ENCODE data around the gene FBXW7.

Gene FBXW7

DNA sequence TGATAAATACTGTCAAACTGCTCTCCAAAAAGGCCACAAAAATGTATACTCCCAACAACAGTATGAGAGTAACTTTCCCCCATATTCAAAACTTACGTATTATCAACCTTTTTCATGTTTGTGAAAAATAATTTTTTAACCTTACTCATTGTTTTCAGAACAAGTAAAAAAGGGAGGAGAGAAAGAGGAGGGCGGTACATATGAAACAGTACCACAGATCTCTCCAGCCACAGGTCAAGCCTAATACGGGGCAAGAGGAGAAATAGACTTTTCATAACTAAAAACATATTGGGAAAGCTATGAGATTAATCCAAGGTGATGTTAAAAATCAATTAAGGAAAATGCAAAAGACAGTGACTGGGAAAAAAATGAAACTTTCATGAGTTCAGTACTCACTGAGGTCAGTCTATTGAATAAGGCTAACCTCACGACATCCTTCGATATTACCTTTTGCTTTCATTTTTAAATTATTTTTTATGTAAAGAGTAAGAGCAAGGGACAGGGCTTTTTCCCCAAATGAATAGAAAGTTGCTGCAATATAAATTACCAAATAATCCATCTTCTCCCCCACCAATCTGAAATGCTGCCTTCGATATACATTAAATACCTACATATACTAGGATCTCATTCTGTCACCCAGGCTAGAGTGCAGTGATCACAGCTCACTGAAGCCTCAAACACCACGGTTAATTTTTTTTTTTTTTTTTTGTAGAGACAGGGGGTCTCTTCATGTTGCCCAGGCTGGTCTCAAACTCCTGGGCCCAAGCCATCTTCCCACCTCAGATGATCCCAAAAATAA, 25.3 kb downstream of the FBXW7 start:
- no peak for DNase-seq (ENCODE audit: low spot score)

DNA sequence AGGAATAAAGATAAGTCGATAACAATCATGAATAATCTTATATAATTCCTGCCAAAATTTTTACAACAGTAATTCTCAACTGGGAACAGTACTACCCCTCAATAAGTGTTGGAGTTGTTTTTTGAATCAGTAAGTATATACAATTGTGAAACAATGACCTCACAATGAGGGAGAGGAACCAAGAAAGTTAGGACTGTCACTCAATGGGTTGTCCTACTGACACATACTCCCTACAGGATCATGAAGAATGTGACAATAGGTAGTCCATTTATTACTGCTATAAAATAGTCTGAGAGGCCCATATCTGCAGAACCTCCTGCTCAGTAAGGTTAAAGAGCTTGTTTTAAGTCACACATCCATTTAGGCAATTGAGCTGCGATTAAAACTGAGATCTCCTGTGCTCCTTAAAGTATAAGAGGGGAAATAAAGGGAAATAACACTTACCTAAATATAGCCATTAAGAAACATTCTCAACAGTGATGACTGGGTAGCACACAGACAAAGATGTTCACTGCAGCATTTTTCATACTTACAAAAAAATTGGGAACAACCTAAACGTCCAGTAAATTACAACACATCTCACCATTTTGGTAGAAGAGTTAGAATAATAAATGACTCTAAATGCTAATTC, 26.2 kb downstream of the FBXW7 start:
- no peak for DNase-seq (ENCODE audit: low spot score)

DNA sequence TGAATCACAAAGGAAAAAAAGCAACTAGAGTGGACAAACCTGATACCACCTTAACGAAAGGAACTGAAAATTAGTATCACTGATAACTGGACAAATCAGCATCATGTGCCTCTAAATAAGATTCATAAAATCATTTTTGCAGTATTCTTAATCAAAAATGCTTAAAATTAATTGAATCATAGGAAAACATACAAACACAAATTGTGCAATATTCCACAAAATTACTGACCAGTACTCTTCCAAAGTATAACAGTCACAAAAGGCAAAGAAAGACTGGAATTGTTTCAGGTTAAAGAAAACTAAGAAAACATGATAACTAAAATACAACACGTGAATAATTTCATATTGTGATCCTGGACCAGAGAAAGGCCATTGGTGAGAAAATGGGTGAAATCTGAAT, 27.1 kb downstream of the FBXW7 start:
- no peak for DNase-seq (ENCODE audit: low spot score)

DNA sequence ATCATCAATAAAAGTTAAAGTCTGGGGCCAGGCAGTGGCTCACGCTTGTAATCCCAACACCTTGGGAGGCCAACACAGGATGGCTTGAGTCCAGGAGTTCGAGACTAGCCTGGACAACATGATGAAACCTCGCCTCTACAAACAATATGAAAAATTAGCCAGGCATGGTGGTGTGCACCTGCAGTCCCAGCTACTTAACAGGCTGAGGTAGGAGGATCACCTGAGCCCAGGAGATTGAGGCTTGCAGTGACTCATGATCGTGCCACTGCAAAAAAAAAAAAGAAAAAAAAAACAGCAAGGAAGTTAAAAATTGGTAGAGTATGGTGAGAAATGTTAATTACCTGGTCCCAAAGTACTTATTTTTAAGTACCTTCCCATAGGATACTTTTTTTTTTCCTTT, 27.5 kb downstream of the FBXW7 start:
- DNase-seq (ENCODE audit: low spot score), result no peak

DNA sequence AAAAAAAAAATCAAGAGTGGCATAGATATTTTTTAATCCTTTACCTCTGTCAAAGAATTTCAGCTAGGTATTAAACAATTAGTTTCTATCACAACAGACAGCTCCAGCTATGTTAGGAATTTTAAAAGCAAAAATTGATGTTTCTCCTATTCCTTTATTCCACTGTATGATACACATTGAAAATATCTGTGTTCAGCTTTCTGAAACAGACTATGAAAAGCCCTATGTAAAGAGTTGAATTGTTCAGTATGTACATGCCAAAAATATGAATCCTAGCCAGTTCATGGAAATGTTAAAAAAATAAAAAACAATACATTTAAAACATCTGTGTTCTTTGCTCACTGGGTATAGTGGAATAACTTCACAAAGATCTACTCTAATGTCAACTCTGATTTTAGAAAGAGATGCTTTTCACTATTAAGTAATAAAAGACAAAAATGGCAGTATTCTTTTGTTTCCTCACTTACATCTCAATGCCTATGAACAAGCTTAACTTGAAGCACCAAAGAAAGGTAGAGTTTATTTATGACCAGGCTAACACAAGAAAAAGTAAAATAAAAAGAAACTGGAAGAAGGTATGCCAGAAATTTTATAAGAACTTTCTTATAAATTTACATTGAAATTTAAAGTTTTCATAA, 32.1 kb downstream of the FBXW7 start:
- no peak for DNase-seq (ENCODE audit: low spot score)

DNA sequence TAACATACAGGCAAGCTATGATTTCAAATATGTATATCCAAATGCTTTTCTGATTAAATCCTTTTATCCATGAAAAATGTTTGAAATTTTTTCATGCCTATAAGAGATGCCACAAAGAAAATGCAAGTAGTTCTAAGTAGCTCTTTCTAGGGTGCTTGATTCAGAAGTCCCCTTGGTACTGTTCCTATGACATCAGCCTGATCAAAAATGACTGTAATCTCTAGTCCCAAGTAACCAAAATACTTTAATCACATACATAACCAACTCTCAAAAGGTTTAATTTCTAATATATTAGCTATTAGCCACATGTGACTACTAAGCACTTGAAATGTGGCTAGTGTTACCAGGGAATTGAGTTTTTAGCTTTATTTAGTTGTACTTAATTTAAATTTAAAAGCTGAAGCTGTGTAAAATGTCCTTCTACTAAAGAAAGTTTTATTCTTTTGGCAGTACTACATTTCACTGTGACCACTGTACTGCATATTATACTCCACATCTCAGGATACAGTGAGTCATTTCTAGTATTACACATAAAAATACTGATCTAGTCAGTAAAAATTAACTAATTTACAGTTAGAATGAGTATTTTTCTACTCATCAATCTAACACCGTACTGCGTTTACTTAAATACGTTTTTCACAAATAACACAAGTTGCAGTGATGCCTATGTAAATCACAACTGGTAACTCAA, 33.9 kb downstream of the FBXW7 start:
- DNase-seq (ENCODE audit: low spot score), result no peak

DNA sequence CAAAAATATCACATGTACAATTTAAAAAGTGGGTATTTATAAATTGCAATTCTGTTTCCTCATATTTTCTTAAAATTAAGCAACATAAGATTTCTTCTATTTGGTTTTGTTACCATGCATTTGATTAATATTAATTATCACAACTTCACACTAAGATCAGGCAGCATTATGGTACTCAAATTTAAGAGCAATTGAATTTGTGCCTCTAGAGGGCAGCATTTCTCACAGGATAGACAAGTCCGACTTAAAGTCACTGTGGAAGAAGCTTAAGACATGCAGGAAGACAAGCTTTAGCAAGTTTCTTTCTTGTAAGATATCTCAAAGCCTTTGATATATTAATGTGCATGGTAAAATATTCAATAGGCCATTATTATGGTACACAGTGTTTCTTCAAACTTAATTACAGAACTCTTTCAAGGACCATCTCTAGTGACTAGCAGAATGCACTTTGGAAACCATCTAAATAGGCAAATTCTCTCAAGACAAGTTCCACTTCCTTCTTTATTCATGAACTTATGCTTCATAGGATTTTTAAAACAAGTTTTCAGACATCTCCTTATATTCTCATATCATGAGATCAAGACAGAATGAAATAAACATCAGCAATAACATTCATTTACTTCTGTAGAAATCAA, 35.0 kb downstream of the FBXW7 start:
- DNase-seq (ENCODE audit: low spot score), result peak; percentile 81

DNA sequence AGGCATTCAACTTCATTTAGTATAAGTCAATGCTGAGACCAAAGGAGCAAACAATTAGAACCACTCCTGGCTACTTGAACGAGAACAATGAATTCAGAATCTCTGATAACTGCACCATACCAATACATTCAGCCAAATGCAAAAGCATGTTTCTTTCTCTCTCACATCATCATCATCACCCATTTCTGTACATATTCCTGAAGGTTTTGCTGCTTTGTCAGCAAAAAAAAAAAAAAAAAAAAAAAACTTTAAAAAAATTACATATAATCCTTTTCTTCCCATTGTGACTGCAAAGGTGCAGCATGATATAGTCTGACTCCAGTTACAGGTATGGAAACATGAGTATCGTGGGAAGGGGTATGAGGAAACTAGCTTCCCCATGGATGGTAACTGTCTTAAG, 35.6 kb downstream of the FBXW7 start:
- DNase-seq (ENCODE audit: low spot score), result no peak

DNA sequence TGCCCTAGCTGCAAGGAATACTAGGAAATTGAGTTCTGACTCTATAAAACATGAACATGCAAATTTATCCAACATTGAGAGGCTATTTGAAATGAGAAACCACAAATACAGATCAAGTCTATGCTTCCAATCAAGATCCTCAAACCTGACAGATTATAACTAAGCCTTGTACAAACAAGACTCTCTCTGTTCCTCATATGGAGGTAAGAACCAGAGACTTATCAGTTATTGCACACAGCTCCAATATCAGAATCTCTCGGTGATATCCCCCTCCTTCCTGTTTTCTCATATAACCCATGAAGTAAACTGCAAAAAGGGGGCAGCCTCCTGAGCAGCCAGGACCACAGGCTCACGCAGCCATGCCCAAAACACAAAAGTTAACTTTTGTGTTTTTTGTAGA, 36.5 kb downstream of the FBXW7 start:
- DNase-seq (ENCODE audit: low spot score), result no peak

DNA sequence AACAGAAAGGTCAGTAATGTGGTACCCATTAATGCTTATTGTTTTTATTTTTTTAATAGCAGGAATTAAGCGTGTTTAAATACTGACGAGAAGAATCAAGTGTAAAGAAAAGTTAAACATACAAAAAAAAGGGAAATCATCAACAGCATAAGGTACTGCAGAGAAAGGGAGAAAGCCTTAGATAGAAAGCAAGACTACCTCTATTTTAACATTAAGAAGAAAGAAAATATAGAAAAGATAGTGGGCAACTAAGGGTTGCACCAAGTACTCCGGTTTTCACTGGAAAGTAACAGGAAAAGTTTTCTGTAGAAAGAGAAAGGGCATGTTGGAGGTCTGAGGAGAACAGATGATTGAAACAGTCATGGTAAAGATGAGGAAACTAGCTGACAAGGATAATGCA, 41.9 kb downstream of the FBXW7 start:
- no peak for DNase-seq (ENCODE audit: low spot score)

DNA sequence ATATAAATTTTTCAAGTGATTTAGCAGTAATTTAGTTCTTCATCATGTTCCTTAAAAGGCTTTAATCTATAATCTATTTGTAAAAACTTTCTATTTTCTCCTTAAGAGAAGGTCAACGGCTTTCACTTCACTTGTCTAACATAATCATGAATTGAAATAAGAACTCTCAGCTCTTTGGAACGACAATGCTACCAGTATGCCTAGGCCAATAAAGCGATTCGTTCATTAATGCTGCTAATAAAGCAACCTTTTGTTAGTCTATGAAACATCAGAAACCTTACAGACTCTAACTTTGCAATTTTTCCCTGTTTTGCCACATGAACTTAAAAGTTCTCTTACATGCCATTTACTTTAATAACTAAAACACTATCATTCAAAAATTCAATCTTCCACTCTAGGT, 47.6 kb downstream of the FBXW7 start:
- peak; percentile 40 for DNase-seq (ENCODE audit: low spot score)

DNA sequence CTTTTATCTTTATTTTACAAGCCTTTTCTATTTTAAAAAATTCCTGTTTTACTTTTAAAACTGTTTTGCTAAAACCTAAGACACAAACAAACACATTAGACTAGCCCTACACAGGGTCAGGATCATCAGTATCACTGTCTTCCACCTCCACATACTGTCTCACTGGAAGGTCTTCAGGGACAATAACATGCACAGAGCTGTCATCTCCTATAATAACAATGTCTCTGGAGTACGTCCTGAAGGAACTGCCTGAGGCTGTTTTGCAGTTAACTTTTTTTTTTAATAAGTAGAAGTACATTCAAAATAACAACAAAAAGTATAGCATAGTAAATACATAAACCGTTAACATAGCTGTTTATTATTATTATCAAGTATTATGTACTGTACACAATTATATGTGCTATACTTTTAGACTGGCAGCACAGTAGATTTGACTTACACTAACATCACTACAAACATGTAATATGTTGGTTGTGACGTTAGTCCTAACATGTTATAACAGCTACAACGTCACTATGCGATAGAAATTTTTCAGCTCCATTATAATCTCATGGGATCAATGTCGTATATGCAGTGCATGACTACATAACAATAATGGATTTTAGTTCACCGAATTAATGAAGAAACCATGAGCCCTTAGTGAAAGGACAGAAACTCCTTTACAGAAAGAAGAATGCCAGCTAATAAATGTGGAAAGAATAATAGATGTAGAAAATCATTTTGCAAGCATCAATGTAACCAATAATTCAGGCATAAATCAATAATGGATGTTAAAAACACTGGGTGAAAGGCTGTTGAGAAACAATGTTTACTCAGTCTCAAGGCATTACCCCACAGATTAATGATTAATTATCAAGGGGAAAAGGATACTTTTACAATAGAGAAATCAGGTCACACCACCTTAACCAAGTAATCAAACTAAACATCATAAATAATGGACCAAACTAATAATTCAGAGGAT, 49.2 kb downstream of the FBXW7 start:
- no peak for DNase-seq (ENCODE audit: low spot score)

DNA sequence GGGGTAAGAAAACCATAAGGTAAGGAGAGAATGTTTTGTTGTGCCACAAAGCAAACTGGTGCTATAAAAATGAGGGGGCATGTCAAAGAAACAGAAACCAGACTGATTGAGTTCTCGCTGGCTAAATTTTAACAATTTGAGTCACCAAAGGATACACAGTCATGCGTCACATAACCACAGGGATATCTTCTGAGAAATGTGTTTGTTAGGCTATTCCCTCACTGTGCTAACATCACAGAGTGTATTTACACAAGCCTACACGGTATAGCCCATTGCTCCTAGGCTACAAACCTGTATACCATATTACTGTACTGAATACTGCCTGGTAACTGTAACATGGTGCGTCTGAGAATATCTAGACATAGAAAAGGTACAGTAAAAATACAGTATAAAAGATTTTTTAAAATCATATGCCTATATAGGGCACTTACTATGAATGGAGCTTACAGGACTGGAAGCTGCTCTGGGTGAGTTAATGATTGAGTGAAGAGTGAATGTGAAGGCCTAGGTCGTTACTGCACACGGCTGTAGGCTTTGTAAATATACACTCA, 50.1 kb downstream of the FBXW7 start:
- no peak for DNase-seq (ENCODE audit: low spot score)

DNA sequence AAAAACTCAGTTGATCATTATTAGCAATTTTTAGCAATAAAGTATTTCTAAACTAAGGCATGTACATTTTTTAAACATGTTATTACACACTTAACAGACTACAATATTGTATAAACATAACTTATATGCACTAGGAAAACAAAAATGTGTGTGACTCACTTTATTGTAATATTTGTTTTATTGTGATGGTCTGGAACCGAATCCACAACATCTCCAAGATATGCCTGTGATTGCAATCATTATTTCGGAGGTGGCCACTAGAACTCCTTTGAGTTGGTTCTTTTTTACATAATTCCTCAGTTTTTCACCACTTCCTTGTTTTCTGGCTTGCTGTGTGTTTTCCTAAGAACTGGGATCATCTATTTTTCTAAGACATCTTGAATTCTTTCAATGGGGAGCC, 53.7 kb downstream of the FBXW7 start:
- DNase-seq (ENCODE audit: low spot score), result no peak

DNA sequence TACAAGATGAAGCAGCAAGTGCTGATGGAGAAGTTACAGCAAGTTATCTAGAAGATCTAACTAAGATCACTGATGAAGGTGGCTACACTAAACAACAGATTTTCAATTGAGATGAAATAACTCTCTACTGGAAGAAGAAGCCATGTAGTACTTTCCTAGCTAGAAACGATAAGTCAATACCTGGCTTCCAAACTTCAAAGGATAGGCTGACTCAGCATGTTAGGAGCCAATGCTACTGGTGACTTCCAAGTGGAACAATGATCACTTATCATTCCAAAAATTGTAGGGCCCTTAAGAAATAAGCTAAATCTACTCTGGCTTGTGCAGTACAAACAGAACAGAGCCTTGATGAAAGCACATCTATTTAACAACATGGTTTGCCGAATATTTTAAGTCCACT, 55.0 kb downstream of the FBXW7 start:
- DNase-seq (ENCODE audit: low spot score), result no peak

DNA sequence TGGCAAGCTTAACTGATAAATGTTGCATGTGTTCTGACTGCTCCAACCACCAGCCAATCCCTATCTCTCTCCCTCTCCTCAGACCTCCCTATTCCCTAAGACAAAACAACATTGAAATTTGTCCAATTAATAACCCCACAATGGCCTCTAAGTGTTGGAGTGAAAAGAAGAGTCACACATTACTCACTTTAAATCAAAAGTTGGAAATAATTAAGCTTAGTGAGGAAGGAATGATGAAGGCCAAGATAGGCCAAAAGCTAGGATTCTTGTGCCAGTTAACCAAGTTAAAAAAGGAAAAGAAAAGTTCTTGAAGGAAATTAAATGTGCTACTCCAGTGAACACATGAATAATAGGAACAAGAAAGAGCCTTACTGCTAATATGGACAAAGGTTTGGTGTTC, 55.6 kb downstream of the FBXW7 start:
- DNase-seq (ENCODE audit: low spot score), result no peak

DNA sequence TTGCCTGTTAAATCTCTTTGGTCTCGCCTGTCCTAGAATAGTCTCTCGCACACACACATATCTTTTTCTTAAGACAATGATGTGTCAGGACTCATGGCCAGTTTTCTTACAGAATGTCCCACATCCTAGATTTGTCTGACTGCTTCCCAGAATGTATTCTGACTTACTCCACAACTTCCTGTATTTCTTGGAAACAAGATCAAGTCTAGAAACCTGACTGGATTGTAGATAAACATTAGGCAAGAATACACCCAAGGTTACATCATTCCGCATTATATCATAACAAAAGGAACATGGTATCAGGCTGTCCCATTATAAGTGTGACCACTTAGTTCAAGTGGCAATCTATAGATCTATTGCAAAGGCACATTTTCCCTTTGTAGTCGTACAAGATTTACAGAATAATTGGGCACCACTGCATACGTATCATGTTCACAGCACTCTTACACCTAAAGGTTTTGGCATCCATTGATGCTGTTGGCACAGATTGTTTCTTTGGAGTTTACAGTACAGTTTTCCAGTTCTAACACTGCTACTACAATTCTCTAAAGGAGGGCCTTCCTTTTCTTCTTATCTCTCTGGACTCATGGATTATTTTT, 56.4 kb downstream of the FBXW7 start:
- DNase-seq (ENCODE audit: low spot score), result no peak

DNA sequence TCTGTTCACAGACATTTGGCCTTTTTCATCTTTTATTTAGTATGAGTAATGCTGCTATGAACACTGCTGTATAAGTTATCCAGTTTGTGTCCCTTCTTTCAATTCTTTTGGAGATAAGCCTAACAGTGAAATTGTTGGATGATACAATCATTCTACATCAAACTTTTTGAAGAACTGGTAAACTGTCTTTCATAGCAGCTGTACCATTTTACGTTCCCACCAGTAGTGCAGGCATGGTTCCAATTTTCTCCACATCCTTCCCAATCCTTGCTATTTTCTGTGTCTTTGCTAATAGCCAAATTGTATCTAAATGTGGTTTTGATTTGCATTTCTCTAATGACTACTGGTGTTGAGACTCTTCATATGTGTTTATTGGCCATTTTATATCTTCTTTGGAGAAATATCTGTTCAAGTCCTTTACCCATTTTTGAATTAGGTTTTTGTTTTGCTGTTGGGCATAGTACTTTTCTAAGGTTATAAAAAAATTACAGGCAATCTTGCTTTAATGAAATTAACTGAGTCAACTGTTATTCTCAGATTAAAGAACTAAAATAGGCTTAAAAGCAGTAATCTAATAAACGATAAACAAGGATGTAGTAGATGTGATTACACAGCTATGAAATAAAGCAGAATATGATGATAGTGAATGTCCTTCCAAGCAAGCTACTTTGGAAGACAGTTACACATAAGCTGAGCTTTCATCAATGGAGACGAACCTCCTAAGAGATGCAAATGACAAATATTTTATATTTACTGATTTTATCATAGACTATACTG, 57.2 kb downstream of the FBXW7 start:
- DNase-seq (ENCODE audit: low spot score), result no peak

DNA sequence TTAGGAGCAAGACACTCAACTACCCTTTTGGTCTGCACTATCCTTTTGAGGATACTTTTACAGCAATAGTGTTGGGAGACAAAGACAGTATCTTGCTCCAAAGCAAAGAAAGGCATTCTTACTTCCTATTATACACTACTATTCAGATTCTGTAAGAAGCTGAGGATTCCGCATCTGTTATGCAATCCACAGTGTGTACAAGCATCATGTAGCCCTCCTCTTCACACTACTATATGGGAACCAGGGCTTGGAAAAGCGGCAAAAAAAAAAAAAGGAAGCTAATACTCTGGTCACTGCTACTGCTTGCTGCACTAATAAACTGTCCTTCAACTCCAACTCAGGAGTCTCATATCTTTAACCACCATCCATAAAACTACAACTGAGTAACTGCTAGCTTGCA, 59.1 kb downstream of the FBXW7 start:
- DNase-seq (ENCODE audit: low spot score), result no peak
